HG03469 (cell line): Measurements from ENCODE around the gene HDAC2.
A peak's percentile ranks its signal among the peaks of the same experiment; 100 is the strongest.
"Not testable (repeated sequence)": the region's sequence is repeated elsewhere in the genome, so short reads cannot be mapped to it uniquely, and the experiment has no call there.

ENCODE experiments used
- ATAC-seq: cut with Tn5 transposase; IDR thresholded peaks from one replicate; pipeline ENCODE4 v1.9.1; 2021; ENCODE audit warnings: mild to moderate bottlenecking, moderate library complexity, moderate number of reproducible peaks; ENCODE audit not compliant: unreplicated experiment

HDAC2 gene

DNA sequence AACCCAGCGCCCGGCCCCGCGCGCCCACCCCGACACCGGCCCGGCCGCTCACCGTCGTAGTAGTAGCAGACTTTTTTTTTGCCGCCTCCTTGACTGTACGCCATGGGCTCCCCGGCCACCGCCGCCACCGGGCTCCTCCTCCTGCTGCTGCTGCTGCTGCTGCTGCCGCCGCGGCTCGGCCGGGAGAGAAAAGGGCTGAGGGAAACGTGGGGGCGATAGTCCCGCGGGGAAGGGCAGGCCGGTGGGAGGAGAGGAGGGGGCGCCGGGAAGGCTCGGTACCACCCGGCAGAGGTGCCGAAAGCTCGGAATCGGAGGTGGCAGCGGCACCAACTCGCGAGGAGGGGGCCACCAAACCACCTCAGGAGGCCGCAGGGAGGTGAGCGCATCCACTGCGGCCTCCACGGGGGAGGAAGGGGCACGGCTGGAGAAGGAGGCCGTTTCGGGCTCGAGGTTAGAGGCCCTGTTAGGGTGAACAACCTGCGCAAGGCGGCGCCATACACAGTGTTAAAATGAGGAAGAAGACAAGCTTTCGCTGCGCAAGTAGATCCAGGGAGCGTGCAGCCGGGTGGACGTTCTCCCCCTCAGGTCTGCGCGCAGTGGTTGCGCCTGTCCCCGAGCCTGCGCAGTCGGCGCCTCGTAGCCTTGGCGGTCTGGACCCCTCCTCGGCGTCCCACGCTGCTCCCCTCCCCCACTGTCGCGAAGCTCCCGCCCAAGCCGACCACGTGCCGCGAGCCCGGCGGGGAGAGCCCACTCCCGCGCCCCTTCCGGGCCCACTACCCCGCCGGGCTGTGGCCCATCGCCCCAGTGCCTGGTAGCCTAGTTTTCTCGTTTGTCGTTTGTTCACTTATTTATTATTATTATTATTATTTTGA is at the start of gene HDAC2:
Gene HDAC2 (minus strand): TSS at position 344 of the 872 bp plus-strand sequence. CDS start 240 bp downstream, at position 104.
- ATAC-seq = peak; percentile 84

DNA sequence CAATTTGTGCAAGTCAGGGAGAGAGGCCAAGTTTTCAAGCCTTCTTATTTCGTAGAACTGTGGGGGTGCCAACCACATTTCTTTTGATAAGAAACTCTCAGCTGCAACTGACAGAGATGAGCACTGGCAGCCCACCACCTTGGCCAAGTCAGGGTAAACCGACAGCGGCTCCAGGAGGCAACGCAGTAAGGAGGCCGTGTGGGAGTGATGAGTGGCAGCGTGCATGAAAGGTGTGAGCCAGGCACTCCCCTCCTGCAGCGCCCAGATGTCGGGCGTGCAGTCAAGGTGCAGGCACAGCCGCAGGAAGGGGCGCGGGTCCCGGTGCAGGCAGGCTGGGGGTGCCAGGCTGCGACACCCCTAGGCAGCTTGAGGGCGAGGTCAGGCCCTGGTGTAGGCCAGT is 49.2 kb upstream of the HDAC2 start:
- ATAC-seq = no peak

- not testable (repeated sequence) for ATAC-seq
Measured at GRCh38 chr6:114017146-114017545, 46.2 kb upstream of the HDAC2 start.

GRCh38 chr6:114014106-114014505 is 43.2 kb upstream of the HDAC2 start:
- ATAC-seq = not testable (repeated sequence)

- ATAC-seq = not testable (repeated sequence)
Measured at GRCh38 chr6:114011486-114011885, 40.5 kb upstream of the HDAC2 start.

GRCh38 chr6:114010540-114010939 is 39.6 kb upstream of the HDAC2 start:
- ATAC-seq = no peak

- no peak for ATAC-seq
Measured at GRCh38 chr6:114009192-114009591, 38.2 kb upstream of the HDAC2 start.

GRCh38 chr6:114008331-114008730 is 37.4 kb upstream of the HDAC2 start:
- ATAC-seq = no peak

- ATAC-seq = peak; percentile 87
Measured at GRCh38 chr6:114007516-114007915, 36.6 kb upstream of the HDAC2 start.

DNA sequence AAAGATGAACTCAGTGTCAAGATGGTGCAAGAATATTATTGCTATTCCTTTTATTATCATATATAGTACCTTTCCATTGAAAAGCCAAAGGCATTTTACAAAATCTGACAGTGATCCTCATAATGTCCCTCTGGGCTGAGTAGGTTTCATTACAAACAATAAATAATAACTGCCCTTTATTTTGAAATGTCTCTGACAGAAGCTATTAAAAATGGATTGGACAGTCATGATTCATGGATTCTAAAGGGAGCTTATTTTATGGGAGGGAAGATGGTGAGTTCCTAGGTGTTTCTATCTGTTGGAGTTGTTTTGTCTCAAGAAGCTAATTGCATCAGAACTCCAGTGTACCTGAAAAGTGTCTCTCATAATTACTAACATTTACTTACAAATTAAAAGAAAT is 30.4 kb upstream of the HDAC2 start:
- no peak for ATAC-seq

- ATAC-seq = no peak
Measured at GRCh38 chr6:114000069-114000468, 29.1 kb upstream of the HDAC2 start.

GRCh38 chr6:113999284-113999683 is 28.3 kb upstream of the HDAC2 start:
- ATAC-seq = no peak

DNA sequence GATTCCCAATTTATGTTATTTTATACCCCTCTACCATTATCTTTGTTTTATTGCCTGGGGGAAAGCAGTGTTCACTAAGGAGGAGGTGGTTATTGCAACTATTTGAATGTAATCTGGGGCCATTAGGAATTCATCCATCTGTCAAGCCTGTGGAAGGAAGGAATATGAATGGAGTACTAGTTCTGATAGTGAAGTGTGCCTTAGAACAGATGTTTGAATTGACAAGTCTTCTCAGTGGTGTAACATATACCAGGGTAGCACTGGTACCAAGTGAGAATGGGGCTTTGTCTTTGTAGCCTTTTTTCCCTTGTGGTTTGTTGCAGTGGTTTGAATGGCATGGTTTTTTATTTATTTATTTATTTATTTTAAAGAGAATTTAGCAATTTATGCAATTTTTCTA is 27.9 kb upstream of the HDAC2 start:
- ATAC-seq = no peak

DNA sequence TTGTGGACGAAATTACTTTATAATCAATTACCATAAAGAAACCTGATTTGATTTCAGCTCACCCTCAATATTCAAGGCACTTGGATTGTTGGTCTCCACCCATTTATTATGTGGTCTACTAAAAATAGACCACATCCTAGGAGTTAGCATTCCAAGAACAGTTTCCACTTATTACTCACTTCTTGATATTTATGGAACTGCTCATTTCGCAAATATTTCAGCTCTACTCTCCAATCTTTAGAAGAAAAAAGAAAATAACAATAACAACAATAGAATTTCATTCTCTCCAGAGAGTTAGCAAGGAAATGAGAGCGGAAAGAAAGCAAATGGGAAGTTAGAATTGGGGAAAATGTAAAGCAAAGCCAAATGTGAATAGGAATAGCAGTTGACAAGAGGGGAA is 26.2 kb upstream of the HDAC2 start:
- ATAC-seq = no peak

GRCh38 chr6:113995634-113996033 is 24.7 kb upstream of the HDAC2 start:
- no peak for ATAC-seq

GRCh38 chr6:113994934-113995342 is 24.0 kb upstream of the HDAC2 start:
- ATAC-seq = peak; percentile 99

DNA sequence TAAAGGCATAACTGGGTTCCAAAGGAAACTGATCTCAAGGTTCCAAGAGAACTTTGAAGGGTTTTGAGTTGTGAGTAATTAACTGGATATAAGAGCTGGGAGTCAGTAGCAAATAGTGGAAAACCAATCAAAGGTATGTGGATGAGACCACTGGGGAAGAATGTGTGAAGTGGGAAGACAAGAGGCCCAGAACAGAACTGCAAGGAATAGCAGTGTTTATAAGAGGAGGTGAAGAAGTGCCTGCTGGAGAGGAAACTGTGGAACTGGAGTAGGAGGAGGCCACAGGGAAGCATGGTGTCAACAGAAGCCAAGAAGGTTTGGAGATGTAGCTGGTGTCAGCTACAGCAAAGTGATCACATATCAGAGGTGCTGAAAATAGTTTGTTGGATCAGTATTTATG is 18.7 kb upstream of the HDAC2 start:
- no peak for ATAC-seq

DNA sequence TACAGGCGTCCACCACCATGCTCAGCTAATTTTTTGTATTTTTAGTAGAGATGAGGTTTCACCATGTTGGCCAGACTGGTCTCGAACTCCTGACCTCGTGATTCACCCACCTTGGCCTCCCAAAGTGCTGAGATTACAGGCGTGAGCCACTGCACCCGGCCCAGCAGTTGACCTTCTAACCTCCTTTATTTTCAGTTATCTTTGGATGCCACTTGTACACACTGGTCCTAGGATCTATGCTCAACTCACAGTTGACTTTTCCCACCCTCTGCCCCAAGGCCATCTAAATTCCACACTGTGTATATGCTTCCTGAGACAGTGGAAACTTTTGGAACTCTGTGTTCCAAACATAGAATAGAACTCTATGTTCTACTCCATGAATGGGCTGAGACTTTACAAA is 11.7 kb upstream of the HDAC2 start:
- not testable (repeated sequence) for ATAC-seq

- ATAC-seq = no peak
Measured at GRCh38 chr6:113982055-113982550, 11.2 kb upstream of the HDAC2 start.

GRCh38 chr6:113980937-113981554 is 10.1 kb upstream of the HDAC2 start:
- peak; percentile 56 for ATAC-seq

DNA sequence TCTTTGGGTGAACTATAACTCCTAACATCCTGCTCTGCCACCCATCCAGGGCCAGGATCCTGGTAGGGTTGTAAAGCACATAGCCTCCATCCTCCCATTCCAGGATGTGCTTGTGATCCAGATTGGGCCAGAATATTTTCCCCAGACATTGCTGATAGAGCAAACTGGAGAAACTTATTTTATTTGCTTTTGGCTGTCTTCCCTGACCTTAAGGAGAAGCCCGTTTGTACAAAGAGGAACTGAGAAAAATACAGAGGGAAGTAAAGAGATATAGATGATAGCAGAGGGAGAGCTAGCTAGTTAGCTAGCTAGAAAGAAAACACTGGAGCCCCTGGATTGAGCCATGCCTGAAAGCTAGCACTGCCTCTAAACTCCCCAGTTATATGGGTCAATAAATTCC is 9.0 kb upstream of the HDAC2 start:
- peak; percentile 49 for ATAC-seq

DNA sequence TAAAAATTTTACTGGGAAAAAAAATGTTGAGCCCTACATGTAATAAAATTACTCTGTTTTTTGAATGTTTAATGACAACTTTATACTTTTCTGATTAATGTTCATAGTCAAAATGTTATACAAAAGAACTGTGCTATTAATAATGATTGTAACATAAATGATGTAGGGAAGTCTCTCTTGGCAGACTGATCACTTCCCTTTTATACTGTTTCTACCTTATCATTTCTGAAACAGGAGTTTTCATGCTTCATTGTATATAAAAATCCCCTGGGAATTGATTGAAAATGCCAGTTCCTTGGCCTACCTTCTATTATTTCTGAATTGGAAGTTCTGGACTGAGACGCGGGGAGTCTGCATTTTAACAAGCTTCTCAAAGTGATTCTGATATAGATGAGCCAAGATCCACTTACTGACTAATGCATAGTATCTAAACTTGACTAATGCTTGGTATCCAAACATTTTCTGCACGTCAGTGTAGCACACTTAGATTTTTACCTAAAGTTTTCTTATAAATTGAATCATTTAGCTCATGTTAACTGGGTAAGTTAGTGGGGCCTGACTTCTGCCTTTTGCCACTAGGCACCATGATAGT is 7.2 kb upstream of the HDAC2 start:
- ATAC-seq = no peak
